Regular cardiac myocyte (primary cell): ENCODE measurements around the gene KDM4D. TPM values are rescaled to one million over a fixed set of nuclear protein-coding genes. Genes with fewer than 3 reads are reported as not detected.

Source experiments
- total RNA-seq: library from RNA; depleted of rRNA; stranded (reverse); fragments of >200 nt; gene quantifications from 2 replicates; pipeline ENCODE4 v1.2.3, GENCODE V29; 2014

The KDM4D gene
- 0.56 and 0.77 TPM in 2 replicates for total RNA-seq

GRCh38 chr11:94973099-94973968 is at the start of gene KDM4D, which contains the start of gene CWC15:
Gene KDM4D (plus strand): TSS chr11:94973709. CDS start chr11:94997373, 23,664 bp downstream.
Gene CWC15 (minus strand): TSS chr11:94973556. CDS start chr11:94972185, 1,371 bp downstream.

GRCh38 chr11:95024958-95025357 is 51.4 kb downstream of the KDM4D start, which contains the start of gene KDM4E:
Gene KDM4E (plus strand): TSS chr11:95025258. CDS start chr11:95025558, 300 bp downstream.

Other genes starting within 250 kb of the KDM4D start
- 47.1 and 57.3 TPM in 2 replicates for gene AMOTL1, start 205.4 kb upstream of the KDM4D start, total RNA-seq
- gene CWC15, start 153 bp upstream of the KDM4D start, total RNA-seq = 38.0 and 43.1 TPM in 2 replicates
- gene KDM4E, start 51.5 kb downstream of the KDM4D start, total RNA-seq = not detected in 2 replicates
- gene KDM4F, start 75.7 kb downstream of the KDM4D start, total RNA-seq = not detected in 2 replicates
- 15.2 and 25.3 TPM in 2 replicates for gene SRSF8, start 93.2 kb downstream of the KDM4D start, total RNA-seq
- 123 and 162 TPM in 2 replicates for gene ENDOD1, start 116.1 kb downstream of the KDM4D start, total RNA-seq